OCI-LY1 (cell line): ENCODE results near the gene TMEM139.
A peak's percentile ranks its signal among the peaks of the same experiment; 100 is the strongest.

Experiments used
- H2AFZ ChIP-seq: fragments of 200-600 bp; sonication (generic), shearing (Covaris generic); 2 replicates; pipeline ENCODE4 v1.6.0; 2014; ENCODE audit warnings: antibody characterized with exemption, mild to moderate bottlenecking, low read length
- H3F3A ChIP-seq: fragments of 200-600 bp; sonication (generic), shearing (Covaris generic); 2 replicates; pipeline ENCODE4 v1.6.0; 2014; ENCODE audit warnings: mild to moderate bottlenecking, antibody characterized with exemption, low read length, moderate library complexity; ENCODE audit not compliant: insufficient read depth
- H3K27ac ChIP-seq: fragments of 200-600 bp; sonication (generic); 2 replicates; pipeline ENCODE4 v1.5.1; 2014; ENCODE audit warnings: low read length, mixed run types, mild to moderate bottlenecking, low read depth; ENCODE audit not compliant: poor library complexity, severe bottlenecking
- H3K27me3 ChIP-seq: fragments of 200-600 bp; sonication (generic); 2 replicates; pipeline ENCODE4 v1.6.0; 2014; ENCODE audit warnings: antibody characterized with exemption, mild to moderate bottlenecking, low read length, moderate library complexity; ENCODE audit not compliant: insufficient read depth
- H3K36me3 ChIP-seq: fragments of 200-600 bp; sonication (generic); 2 replicates; pipeline ENCODE4 v1.6.1; 2014; ENCODE audit warnings: mild to moderate bottlenecking, antibody characterized with exemption, low read length, moderate library complexity, mixed read lengths; ENCODE audit not compliant: insufficient read depth
- H3K4me1 ChIP-seq: fragments of 200-600 bp; sonication (generic); 2 replicates; pipeline ENCODE4 v1.5.1; 2014; ENCODE audit warnings: mild to moderate bottlenecking, low read length, moderate library complexity; ENCODE audit not compliant: insufficient read depth, severe bottlenecking
- H3K4me2 ChIP-seq: fragments of 200-600 bp; sonication (generic), shearing (Covaris generic); 2 replicates; pipeline ENCODE4 v1.6.1; 2014; ENCODE audit warnings: low read length
- H3K4me3 ChIP-seq: fragments of 200-600 bp; sonication (generic); 2 replicates; pipeline ENCODE4 v1.5.1; 2014; ENCODE audit warnings: low read length, low read depth, mild to moderate bottlenecking, mixed read lengths; ENCODE audit not compliant: poor library complexity, severe bottlenecking
- H3K79me2 ChIP-seq: fragments of 200-600 bp; shearing (Covaris generic); 2 replicates; pipeline ENCODE4 v1.6.1; 2016; ENCODE audit warnings: mixed run types, low read length, mixed read lengths; ENCODE audit not compliant: insufficient read depth
- H3K9ac ChIP-seq: fragments of 200-600 bp; sonication (generic), shearing (Covaris generic); 2 replicates; pipeline ENCODE4 v1.6.1; 2014; ENCODE audit warnings: mild to moderate bottlenecking, low read length, mixed read lengths
- H3K9me2 ChIP-seq: fragments of 200-600 bp; sonication (generic), shearing (Covaris generic); 2 replicates; pipeline ENCODE4 v1.6.1; 2014; ENCODE audit warnings: low read depth, mild to moderate bottlenecking, low read length, mixed read lengths
- H3K9me3 ChIP-seq: fragments of 200-600 bp; shearing (Covaris generic); 2 replicates; pipeline ENCODE4 v1.6.1; 2014; ENCODE audit warnings: low read length, mixed read lengths
- H4K20me1 ChIP-seq: fragments of 200-600 bp; sonication (generic), shearing (Covaris generic); 2 replicates; pipeline ENCODE4 v1.6.0; 2016; ENCODE audit warnings: mild to moderate bottlenecking, low read length; ENCODE audit not compliant: insufficient read depth
- CTCF ChIP-seq: fragments of 200-600 bp; sonication (generic), shearing (Covaris generic); IDR thresholded peaks from 2 replicates; pipeline ENCODE4 v1.5.1; 2017; ENCODE audit warnings: mild to moderate bottlenecking, antibody characterized with exemption, low read length, moderate library complexity, mixed read lengths
- EZH2 ChIP-seq: fragments of 200-600 bp; sonication (generic), shearing (Covaris generic); IDR thresholded peaks from 2 replicates; pipeline ENCODE4 v1.8.0; 2017; ENCODE audit warnings: borderline replicate concordance, mixed run types, mild to moderate bottlenecking, antibody characterized with exemption, low read length, moderate library complexity, mixed read lengths

Gene TMEM139

DNA sequence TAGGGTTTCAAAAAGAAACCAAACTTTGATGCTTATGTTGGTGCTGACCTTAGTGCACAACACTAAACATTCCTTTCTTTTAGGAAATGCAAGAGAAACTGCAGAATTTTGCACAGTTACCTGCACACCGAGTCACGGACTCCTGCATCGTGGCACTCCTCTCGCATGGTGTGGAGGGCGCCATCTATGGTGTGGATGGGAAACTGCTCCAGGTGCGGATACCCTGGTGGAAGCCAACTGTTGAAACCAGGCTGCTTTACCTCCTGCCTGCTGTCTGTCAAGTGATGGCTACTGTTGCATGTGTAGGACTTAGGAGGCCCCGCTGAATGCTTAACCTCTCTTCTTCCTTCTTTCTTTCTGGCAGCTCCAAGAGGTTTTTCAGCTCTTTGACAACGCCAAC is 15.1 kb downstream of the TMEM139 start:
- Histone ChIP-seq H3K9ac (no peak overlapping the region), H3K36me3 (peaks cover 97% of the 10 kb centered on the region), H3K4me2 (no peak overlapping the region)

GRCh38 chr7:143300959-143301935 is 16.5 kb downstream of the TMEM139 start:
- Histone ChIP-seq H4K20me1 (0 out of 2 replicates have a peak, but pooled peaks cover 2% of the 10 kb centered on the region), H3K9me2 (no peaks in the 10 kb centered on the region), H3K4me3 (no peak overlapping the region), H3F3A (no peaks in the 10 kb centered on the region; the same call in 1 of the 2 replicates), H3K4me1 (no peaks in the 10 kb centered on the region), H3K9me3 (no peaks in the 10 kb centered on the region), H3K36me3 (peaks cover 97% of the 10 kb centered on the region), H3K27me3 (no peaks in the 10 kb centered on the region), H3K79me2 (no peaks in the 10 kb centered on the region), H3K4me2 (no peak overlapping the region), H3K9ac (no peak overlapping the region), H2AFZ (no peak overlapping the region), H3K27ac (no peak overlapping the region)
- TF ChIP-seq EZH2 (no peak), CTCF (no peak)

More for the DNA sequence above, 15.1 kb downstream of the TMEM139 start:
- Histone ChIP-seq H4K20me1 (0 out of 2 replicates have a peak, but pooled peaks cover 2% of the 10 kb centered on the region), H3K79me2 (no peaks in the 10 kb centered on the region), H3K4me3 (no peak overlapping the region), H3K4me1 (no peaks in the 10 kb centered on the region), H2AFZ (no peak overlapping the region), H3K9me2 (no peaks in the 10 kb centered on the region), H3K9me3 (no peaks in the 10 kb centered on the region), H3F3A (no peaks in the 10 kb centered on the region; the same call in 1 of the 2 replicates), H3K27me3 (no peaks in the 10 kb centered on the region), H3K27ac (no peak overlapping the region)
- TF ChIP-seq EZH2 (no peak), CTCF (peak; percentile 92)

DNA sequence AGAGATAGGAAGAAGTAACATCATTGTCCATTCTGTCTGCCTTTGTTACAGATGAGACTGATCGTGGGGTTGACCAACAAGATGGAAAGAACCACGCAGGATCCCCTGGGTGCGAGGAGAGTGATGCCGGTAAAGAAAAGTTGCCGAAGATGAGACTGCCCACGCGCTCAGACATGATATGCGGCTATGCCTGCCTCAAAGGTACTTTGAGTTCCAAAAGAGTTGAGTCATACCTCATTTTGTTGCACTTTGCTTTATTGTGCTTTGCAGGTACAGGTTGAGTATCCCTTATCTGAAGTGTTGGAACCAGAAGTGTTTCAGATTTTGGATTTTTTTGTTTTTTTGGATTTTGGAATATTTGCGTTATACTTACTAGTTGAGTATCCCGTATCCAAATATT is 19.0 kb downstream of the TMEM139 start:
- Histone ChIP-seq H3K27ac (no peak overlapping the region), H3K4me3 (no peak overlapping the region), H3K36me3 (peaks cover 97% of the 10 kb centered on the region), H3F3A (no peaks in the 10 kb centered on the region), H3K4me2 (no peak overlapping the region), H3K4me1 (no peaks in the 10 kb centered on the region), H3K9me2 (no peaks in the 10 kb centered on the region), H3K27me3 (no peaks in the 10 kb centered on the region), H3K9me3 (no peaks in the 10 kb centered on the region), H4K20me1 (0 out of 2 replicates have a peak, but pooled peaks cover 2% of the 10 kb centered on the region), H3K9ac (no peak overlapping the region), H2AFZ (no peak overlapping the region), H3K79me2 (no peaks in the 10 kb centered on the region)
- TF ChIP-seq CTCF = no peak
- TF ChIP-seq EZH2 = no peak
